HG02763 (cell line): ENCODE data around the gene TMEM201.

Source experiments
- ATAC-seq: cut with Tn5 transposase; IDR thresholded peaks from one replicate; pipeline ENCODE4 v1.9.1; 2021; ENCODE audit warnings: mild to moderate bottlenecking, moderate library complexity; ENCODE audit not compliant: unreplicated experiment

TMEM201 gene

DNA sequence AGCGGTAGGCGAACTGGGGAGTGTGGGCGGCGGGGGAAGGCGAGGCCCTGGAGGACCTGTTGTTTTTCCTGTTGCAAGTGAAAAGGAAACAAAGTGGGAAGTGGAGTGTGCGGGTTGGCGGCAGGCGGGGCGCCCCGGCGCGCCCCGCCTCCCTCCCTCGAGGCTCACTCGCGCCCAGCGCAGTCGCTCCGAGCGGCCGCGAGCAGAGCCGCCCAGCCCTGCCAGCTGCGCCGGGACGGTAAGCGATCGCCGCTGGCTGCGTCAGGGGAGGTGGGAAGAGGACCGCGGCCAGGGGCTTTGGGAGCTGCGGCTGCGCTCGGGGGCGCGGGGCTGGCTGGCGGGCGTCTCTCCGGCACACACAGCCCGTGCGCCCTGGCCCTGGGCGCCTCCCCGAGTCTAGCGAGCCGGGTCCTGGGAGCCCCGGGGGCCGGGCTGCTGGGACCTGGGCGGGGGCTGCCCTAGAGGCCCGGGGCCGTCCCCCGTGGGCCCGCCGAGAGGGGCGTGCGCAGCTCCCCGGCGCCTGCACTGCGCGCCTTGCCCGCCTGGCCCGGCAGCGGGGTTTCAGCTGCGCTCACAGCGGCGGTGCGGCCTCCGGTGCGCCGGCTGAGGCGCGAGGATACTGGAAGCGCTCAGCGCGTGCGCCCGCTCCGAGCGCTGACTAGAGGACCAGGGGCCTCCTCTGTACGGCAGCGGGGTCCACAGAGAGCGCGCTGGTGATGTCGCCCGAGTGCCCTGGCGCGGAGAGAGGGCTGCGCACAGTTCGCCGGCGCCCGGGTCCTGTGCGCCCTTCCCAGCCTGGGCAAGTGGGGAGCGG lies 63.1 kb downstream of the TMEM201 start, which contains the start of gene PIK3CD:
Gene PIK3CD, plus strand, starts transcription at position 167 of the 814 bp plus-strand sequence. CDS start 58,725 bp downstream, outside the sequence.
- ATAC-seq = no peak

GRCh38 chr1:9652379-9653209 lies 63.9 kb downstream of the TMEM201 start:
- ATAC-seq = no peak

DNA sequence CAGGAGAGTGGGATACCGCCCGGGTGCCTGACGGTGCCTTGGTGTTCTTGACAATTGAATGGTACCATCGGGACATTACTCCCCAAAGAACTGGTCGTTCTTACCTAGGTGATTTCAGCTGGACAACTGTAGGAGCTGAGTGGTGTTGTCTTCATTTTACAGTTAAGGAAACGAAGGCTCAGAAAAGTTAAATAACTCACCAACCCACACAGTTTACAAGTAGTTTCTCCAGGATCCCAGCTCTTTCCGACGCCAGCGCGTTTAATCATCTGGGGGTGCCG lies 64.4 kb downstream of the TMEM201 start:
- no peak for ATAC-seq

DNA sequence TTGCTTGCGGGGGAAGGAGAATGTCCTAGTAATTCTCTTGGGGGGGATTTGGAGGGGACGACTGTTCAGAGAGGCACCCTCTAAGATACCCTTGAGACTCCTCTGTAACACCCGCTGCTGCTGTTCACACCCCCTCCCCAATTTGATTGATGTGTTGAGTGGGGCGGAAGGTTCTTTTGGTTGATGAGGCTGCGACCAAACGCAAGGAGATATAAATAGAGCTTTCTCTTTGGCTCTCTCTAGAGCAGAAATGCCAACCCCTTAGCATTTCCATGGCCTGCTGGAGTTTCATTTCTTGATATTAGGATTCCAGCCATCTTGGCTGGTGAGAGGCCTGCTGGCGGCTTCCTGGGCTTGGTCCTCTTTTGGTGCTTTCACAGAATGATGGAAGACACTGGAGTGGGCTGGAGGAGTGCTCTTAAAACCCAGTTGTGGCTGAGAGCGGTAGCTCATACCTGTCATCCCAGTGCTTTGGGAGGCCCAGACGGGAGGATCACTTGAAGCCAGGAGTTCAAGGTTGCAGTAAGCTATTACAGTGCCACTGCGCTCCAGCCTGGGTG lies 64.9 kb downstream of the TMEM201 start:
- ATAC-seq = no peak

- ATAC-seq = no peak
Observed at GRCh38 chr1:9654051-9654833, 65.5 kb downstream of the TMEM201 start.

DNA sequence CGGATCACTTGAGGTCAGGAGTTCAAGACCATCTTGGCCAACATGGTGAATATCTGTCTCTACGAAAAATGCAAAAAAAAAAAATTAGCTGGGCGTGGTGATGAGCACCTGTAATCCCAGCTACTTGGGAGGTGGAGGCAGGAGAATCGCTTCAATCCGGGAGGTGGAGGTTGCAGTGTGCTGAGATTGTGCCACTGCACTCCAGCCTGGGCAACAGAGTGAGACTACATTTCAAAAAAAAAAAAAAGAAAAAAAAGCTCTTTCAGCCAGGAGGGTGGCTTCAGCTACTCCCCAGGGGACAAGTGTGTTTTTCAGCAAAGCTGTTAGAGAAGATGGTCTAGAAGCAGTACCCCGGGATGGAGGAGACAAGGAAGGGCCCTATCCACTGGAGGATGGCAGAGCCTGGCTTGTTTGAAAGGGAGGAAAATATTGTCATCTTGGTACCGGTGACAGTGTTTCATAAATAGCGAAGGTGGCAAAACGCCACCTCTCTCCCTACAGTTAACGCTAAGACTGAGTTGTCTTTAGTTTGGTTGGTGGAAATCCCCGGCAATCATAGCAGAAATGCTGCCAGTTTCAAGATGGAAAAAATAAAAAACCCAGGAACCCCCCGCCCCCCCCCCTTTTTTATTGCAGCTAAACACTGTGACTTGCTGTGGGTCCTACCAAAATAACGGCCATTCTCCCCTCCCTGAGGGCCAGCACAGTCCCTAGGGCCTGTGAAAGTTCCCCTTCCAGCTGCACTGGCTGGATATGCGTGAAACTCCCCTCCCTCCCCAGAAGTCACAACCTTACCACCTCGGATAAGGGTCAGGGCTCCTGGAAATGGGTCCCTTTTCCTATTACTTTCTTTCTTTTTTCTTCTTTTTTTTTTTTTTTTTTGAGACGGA lies 66.4 kb downstream of the TMEM201 start:
- ATAC-seq = no peak

DNA sequence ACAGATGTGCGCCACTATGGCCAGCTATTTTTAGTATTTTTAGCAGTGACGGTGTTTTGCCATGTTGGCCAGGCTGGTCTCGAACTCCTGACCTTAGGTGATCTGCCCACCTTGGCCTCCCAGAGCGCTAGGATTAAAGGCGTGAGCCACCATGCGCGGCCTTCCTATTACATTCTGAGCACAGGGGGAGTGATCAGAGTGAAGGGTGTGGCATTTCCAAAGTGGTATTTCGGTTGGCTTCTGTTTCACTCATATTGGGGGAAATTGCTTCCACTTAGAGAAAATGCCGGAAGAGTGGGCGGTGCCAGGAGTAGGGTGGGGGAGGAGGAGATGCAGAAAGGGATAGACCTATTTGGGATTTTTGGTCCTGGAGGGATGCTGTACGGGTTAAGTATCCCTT lies 67.1 kb downstream of the TMEM201 start:
- no peak for ATAC-seq

GRCh38 chr1:9657521-9658032 lies 68.9 kb downstream of the TMEM201 start:
- no peak for ATAC-seq

- ATAC-seq = no peak
Observed at GRCh38 chr1:9658199-9658598, 69.5 kb downstream of the TMEM201 start.

DNA sequence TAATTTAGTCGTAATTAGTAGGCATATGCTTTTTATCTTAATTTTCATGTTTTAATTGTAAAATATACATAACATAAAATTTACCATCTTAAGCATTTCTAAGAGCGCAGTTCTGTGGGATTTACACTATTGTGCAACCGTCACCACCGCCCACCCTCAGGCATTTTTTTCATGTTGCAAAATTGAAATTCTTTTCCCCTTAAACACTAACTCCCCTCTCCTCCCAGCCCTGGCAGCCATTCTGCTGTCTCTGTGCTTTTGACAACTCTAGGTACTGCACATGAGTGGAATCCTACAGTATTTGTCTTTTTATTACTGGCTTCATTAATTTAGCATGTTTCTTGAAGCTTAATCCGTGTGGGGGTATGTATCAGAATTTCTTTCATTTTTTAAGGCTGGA lies 70.6 kb downstream of the TMEM201 start:
- no peak for ATAC-seq

DNA sequence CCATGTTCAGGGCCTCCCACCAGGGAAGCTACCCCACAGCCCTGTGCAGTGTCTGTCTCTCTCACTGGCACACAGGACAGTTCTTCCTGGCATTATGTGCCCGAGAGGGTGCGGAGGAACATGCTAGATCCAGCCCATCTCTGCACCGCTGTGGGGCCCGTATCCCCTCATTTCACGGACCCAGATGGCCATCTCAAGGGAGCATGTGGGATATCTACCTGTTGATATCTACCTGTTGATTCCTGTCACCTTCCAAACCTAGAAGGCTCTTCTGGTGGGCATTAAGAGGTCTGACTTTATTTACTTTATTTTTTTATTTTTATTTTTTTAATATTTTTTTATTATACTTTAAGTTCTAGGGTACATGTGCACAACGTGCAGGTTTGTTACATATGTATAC lies 74.5 kb downstream of the TMEM201 start:
- no peak for ATAC-seq
